HuH-7.5 (cell line): ENCODE measurements around the gene TIMM10.

Experiments
- DNase-seq: peaks from one replicate; pipeline ENCODE4 v3.0.0; 2011; ENCODE audit warnings: low spot score

TIMM10 gene

DNA sequence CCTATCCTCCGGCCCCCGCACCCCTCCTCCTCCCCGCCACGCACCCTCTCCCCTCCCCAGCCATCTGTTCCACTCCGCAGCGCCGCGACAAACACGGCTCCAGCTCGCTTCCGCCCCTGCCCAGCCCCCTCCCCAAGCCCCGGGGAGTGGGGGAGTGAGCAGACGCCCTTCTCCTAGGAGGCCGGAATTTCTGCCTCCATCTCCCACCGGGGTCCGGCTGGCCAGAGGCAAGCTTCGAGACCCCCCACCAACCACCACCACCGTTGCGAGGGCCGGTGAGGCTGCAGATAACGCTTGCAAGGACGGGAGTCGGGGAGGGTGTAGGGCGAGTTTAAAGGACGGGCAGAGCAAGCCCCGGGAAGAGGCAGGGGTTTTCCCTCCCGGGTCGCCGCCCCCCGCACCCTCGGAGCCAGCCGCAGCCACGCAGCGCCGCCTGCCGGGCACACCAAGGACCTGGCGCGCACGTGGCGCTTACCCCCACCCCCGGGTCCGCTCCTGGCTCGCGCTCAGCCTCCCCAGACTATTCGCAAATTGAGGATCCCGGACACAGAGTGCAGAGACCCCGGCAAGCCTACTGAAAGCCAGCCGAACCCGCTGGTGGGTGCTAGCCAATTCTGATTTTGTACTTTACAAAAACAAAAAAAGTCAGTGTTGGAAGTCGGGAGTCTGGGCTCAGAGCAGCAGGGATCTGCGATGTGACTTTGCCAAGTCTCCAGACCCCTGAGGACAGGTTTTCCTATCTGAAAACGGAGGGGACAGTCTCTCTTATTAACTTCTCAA, 47.6 kb downstream of the TIMM10 start:
- peak; percentile 99 for DNase-seq

DNA sequence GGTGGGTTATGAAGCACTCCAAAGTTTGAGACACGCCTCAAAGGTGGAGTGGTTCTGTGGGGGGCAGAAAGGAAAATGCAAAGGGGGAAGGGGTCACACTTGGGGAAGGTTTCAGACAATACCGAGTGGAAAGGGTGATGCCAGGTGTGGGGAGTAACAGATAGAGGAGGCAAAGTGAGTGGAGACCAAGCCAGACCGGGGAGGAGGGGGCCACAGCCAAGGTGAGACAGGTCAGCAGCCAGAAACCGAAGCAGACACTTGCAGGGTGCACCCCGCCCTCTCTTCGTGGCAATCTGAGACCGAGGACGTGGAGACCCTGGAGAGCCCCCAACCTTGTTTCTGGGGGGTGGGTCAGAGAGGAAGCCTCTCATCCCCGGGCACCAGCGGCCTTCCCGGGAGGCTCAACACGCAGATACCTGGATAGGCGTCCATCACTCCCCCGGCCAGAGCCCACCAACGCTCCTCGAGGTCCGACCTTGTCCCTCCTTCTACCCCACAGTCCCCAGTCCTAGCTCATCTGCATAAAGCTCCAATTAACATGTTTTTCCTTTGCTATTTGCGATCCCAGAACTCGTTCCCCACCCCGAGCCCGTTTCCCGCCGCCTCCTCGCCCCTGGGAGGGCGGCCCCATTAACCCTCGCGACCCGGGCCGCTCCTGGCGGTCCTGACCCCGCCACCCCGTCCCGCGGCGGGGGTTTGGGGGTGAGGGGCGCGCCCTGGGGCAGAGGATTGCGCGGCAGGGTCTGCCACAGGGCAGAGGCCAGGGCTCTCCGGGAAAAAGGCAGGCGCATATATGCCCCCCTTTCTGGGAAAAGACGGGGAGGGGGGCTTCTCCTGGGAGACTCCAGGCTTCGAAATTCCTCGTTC, 48.4 kb downstream of the TIMM10 start:
- DNase-seq = peak; percentile 64

GRCh38 chr11:57481315-57481714, 49.2 kb downstream of the TIMM10 start:
- DNase-seq = no peak

GRCh38 chr11:57480409-57481137, 50.0 kb downstream of the TIMM10 start:
- peak; percentile 100 for DNase-seq

- DNase-seq = peak; percentile 82
Observed at GRCh38 chr11:57479911-57480310, 50.6 kb downstream of the TIMM10 start.

DNA sequence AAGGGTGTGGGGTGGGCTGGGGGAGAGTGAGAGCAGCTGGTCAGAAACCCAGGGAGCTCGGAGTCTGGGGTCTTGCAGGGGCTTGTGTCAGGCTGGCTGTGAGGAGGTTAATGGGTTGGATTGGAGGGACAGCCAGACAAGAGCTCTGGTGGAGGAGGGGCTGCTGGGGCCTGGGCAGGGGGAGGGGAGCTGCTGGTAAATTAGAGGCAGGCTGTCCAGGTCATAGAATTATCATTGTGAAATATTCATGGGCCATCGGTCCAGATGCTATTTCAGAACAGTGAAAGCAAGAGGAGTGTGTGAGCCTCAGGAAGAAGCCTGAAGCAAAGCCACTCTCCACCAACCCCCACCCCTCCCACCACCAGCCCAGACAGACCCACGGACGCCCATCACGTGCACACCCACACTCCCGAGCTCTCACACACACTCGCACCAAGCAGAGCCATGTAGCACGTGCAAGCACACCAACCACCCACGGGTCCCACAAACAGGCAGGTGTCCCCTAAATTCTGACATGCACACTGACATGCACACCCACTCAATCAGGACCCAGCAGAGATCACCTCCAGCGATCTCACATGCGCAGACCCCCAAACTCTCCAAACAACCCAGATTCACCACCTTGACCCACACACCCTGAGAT, 51.4 kb downstream of the TIMM10 start:
- DNase-seq = no peak
